H1 (cell line): ENCODE data around the gene CACFD1. TPM values are rescaled to one million over a fixed set of nuclear protein-coding genes. Genes with fewer than 3 reads are reported as not detected.

Experiments
- CTCF ChIA-PET: fragments of 300-600 bp; sonication (Branson Sonifier 250); formaldehyde crosslinking; loops from one replicate; lab custom pipeline; 2021; ENCODE audit not compliant: partially characterized antibody; lab: Charles Lee
- POLR2A ChIA-PET: fragments of 300-600 bp; sonication (Branson Sonifier 250); formaldehyde crosslinking; loops from one replicate; lab custom pipeline; 2021; ENCODE audit warnings: inconsistent platforms; ENCODE audit not compliant: partially characterized antibody; lab: Charles Lee
- DNase-seq, 2 experiments: peaks; one replicate each; pipeline versions ENCODE4 v3.0.0 to v3.0.0-alpha.2; 2010 to 2022; ENCODE audit warnings: low spot score in 2 of 2, low read depth in 1 of 2, mixed read lengths in 1 of 2
- FAIRE-seq: peaks from 2 replicates; lab custom pipeline; 2011; peaks lifted over from hg19 to GRCh38; lab: Jason Lieb, UNC
- H2AFZ ChIP-seq: 2 replicates; pipeline ENCODE4 v1.8.1; 2012; ENCODE audit warnings: low read length, inconsistent platforms
- H2AK5ac ChIP-seq: 2 replicates; pipeline ENCODE4 v1.6.1; 2013; ENCODE audit warnings: low read depth, low read length
- H2BK120ac ChIP-seq: replicated peaks from 2 replicates; pipeline ENCODE3; 2013; ENCODE audit warnings: low read depth, low read length, inconsistent platforms
- H2BK12ac ChIP-seq: 2 replicates; pipeline ENCODE4 v1.6.1; 2013; ENCODE audit warnings: low read depth, low read length
- H2BK15ac ChIP-seq: 2 replicates; pipeline ENCODE4 v1.6.1; 2013; ENCODE audit warnings: low read length
- H2BK20ac ChIP-seq: 2 replicates; pipeline ENCODE4 v1.6.1; 2013; ENCODE audit warnings: low read length
- H2BK5ac ChIP-seq: 2 replicates; pipeline ENCODE4 v1.6.1; 2013; ENCODE audit warnings: low read depth, low read length
- H3K14ac ChIP-seq: 2 replicates; pipeline ENCODE4 v1.6.1; 2013; ENCODE audit warnings: inconsistent platforms; ENCODE audit not compliant: insufficient read length
- H3K18ac ChIP-seq: 2 replicates; pipeline ENCODE4 v1.6.1; 2013; ENCODE audit warnings: low read length; ENCODE audit errors: extremely low read depth
- H3K23ac ChIP-seq: 2 replicates; pipeline ENCODE4 v1.6.1; 2013; ENCODE audit warnings: inconsistent platforms; ENCODE audit not compliant: insufficient read length
- H3K23me2 ChIP-seq: 2 replicates; pipeline ENCODE4 v1.6.1; 2013; ENCODE audit warnings: low read depth, low read length
- H3K27ac ChIP-seq: 2 replicates; pipeline ENCODE4 v1.6.1; 2011; ENCODE audit warnings: low read depth, low read length, inconsistent platforms
- H3K27me3 ChIP-seq, 4 experiments: replicated peaks in 1 of 4; 1 replicate in 1 of 4; 2 replicates in 3 of 4; pipeline versions ENCODE4 v1.6.1 to v1.8.1; 2011 to 2013; ENCODE audit warnings: low read length in 3 of 4, mild to moderate bottlenecking in 3 of 4, inconsistent platforms in 2 of 4, mixed read lengths in 2 of 4, moderate library complexity in 1 of 4; ENCODE audit not compliant: control insufficient read depth in 3 of 4, insufficient read depth in 3 of 4; ENCODE audit errors: extremely low read depth in 1 of 4
- H3K36me3 ChIP-seq, 4 experiments: 2 replicates each; pipeline versions ENCODE4 v1.6.1 to v1.8.1; 2011 to 2013; ENCODE audit warnings: mild to moderate bottlenecking in 4 of 4, low read length in 3 of 4, moderate library complexity in 2 of 4, control low read depth in 1 of 4, inconsistent platforms in 1 of 4; ENCODE audit not compliant: insufficient read depth in 4 of 4, control insufficient read depth in 2 of 4
- H3K4ac ChIP-seq: replicated peaks from 2 replicates; pipeline ENCODE3; 2013; ENCODE audit warnings: low read length, low read depth, mixed read lengths, inconsistent platforms; ENCODE audit not compliant: insufficient read length
- H3K4me1 ChIP-seq, 4 experiments: replicated peaks in 1 of 4; 1 replicate in 1 of 4; 2 replicates in 3 of 4; pipeline versions ENCODE4 v1.6.1 to v1.8.1; 2011 to 2013; ENCODE audit warnings: low read length in 3 of 4, inconsistent platforms in 2 of 4, mixed read lengths in 1 of 4; ENCODE audit not compliant: insufficient read depth in 4 of 4, control insufficient read depth in 3 of 4
- H3K4me2 ChIP-seq, 2 experiments: 2 replicates each; pipeline versions ENCODE4 v1.6.1 to v1.8.1; 2011 to 2013; ENCODE audit warnings: low read depth in 2 of 2, low read length in 2 of 2, control low read depth in 1 of 2, inconsistent platforms in 1 of 2, mild to moderate bottlenecking in 1 of 2; ENCODE audit not compliant: insufficient read depth in 1 of 2
- H3K4me3 ChIP-seq, 4 experiments: fragments of 200-600, 300-600 bp in 1 of 4; sonication (generic), shearing (Covaris generic), sonication (Bioruptor Twin) in 1 of 4; 2 replicates each; pipeline versions ENCODE4 v1.5.1 to v1.8.1; 2011 to 2016; ENCODE audit warnings: low read length in 4 of 4, low read depth in 3 of 4, control low read depth in 2 of 4, inconsistent platforms in 2 of 4, mild to moderate bottlenecking in 2 of 4, mixed read lengths in 1 of 4, moderate library complexity in 1 of 4; ENCODE audit not compliant: insufficient read depth in 2 of 4; ENCODE audit errors: extremely low read depth in 1 of 4
- H3K56ac ChIP-seq: replicated peaks from 2 replicates; pipeline ENCODE3; 2013; ENCODE audit warnings: low read depth, mild to moderate bottlenecking, mixed read lengths, low read length, inconsistent platforms; ENCODE audit not compliant: insufficient read length
- H3K79me1 ChIP-seq: 2 replicates; pipeline ENCODE4 v1.6.1; 2013; ENCODE audit warnings: low read depth, low read length, control low read depth
- H3K79me2 ChIP-seq, 2 experiments: 2 replicates each; pipeline versions ENCODE4 v1.6.1 to v1.8.1; 2012 to 2013; ENCODE audit warnings: low read length in 2 of 2, mild to moderate bottlenecking in 2 of 2, inconsistent platforms in 1 of 2; ENCODE audit not compliant: insufficient read depth in 2 of 2, control insufficient read depth in 1 of 2
- H3K9ac ChIP-seq, 4 experiments: replicated peaks in 1 of 4; 1 replicate in 1 of 4; 2 replicates in 3 of 4; pipeline versions ENCODE4 v1.6.1 to v1.8.1; 2011 to 2013; ENCODE audit warnings: low read depth in 3 of 4, low read length in 3 of 4, control low read depth in 2 of 4, mild to moderate bottlenecking in 2 of 4, moderate library complexity in 2 of 4, inconsistent platforms in 1 of 4; ENCODE audit errors: extremely low read depth in 1 of 4
- H3K9me3 ChIP-seq, 2 experiments: 2 replicates each; pipeline versions ENCODE4 v1.6.1 to v1.8.1; 2012 to 2013; ENCODE audit warnings: mild to moderate bottlenecking in 2 of 2, moderate library complexity in 2 of 2, control low read depth in 1 of 2, inconsistent platforms in 1 of 2, low read depth in 1 of 2, low read length in 1 of 2, mixed read lengths in 1 of 2; ENCODE audit not compliant: insufficient read depth in 2 of 2
- H4K20me1 ChIP-seq, 2 experiments: replicated peaks in 1 of 2; 2 replicates each; pipeline versions ENCODE3 to v1.8.1; 2011 to 2013; ENCODE audit warnings: inconsistent platforms in 2 of 2, low read length in 2 of 2, mild to moderate bottlenecking in 1 of 2; ENCODE audit not compliant: insufficient read depth in 2 of 2, control insufficient read depth in 1 of 2
- H4K5ac ChIP-seq: 2 replicates; pipeline ENCODE4 v1.6.1; 2013; ENCODE audit warnings: low read length, low read depth, mixed read lengths, inconsistent platforms; ENCODE audit not compliant: insufficient read length
- H4K8ac ChIP-seq: 2 replicates; pipeline ENCODE4 v1.8.0; 2013; ENCODE audit warnings: mild to moderate bottlenecking, moderate library complexity, low read length, inconsistent platforms; ENCODE audit not compliant: insufficient read depth; ENCODE audit errors: extremely low read depth
- H4K91ac ChIP-seq: replicated peaks from 2 replicates; pipeline ENCODE3; 2013; ENCODE audit warnings: low read length, mixed read lengths, inconsistent platforms; ENCODE audit not compliant: insufficient read length
- CHD2 ChIP-seq: IDR thresholded peaks from 2 replicates; pipeline ENCODE4 v1.6.1; 2012; ENCODE audit warnings: low read length, improper control_type of control experiment
- EP300 ChIP-seq, 2 experiments: IDR thresholded peaks; 1 replicate in 1 of 2; 2 replicates in 1 of 2; pipeline ENCODE4 v1.6.1; 2011 to 2012; ENCODE audit warnings: low read depth in 2 of 2, low read length in 2 of 2, mild to moderate bottlenecking in 2 of 2, borderline replicate concordance in 1 of 2, inconsistent platforms in 1 of 2, moderate library complexity in 1 of 2
- EZH2 ChIP-seq: fragments of 200-600 bp; sonication (generic); IDR thresholded peaks from 2 replicates; pipeline ENCODE4 v1.7.1; 2012; ENCODE audit warnings: low read depth, mild to moderate bottlenecking, moderate library complexity, low read length, inconsistent platforms; ENCODE audit not compliant: severe bottlenecking
- HDAC2 ChIP-seq, 2 experiments: fragments of 300-600 bp in 1 of 2; sonication (generic) in 1 of 2; IDR thresholded peaks; 2 replicates each; pipeline ENCODE4 v1.6.1; 2011 to 2012; ENCODE audit warnings: low read depth in 2 of 2, low read length in 2 of 2, mild to moderate bottlenecking in 2 of 2, moderate library complexity in 2 of 2, borderline replicate concordance in 1 of 2, inconsistent platforms in 1 of 2
- KDM5A ChIP-seq: fragments of 200-600 bp; IDR thresholded peaks from 2 replicates; pipeline ENCODE4 v1.7.1; 2012; ENCODE audit warnings: mild to moderate bottlenecking, low read length, inconsistent platforms, mixed read lengths
- NANOG ChIP-seq: IDR thresholded peaks from 2 replicates; pipeline ENCODE4 v1.6.1; 2011; ENCODE audit warnings: low read length, low read depth, mild to moderate bottlenecking, inconsistent platforms; ENCODE audit not compliant: insufficient read depth, poor library complexity, severe bottlenecking
- POLR2A ChIP-seq, 2 experiments: IDR thresholded peaks; 1 replicate in 1 of 2; 2 replicates in 1 of 2; pipeline ENCODE4 v1.6.1; 2011; ENCODE audit warnings: low read depth in 2 of 2, low read length in 2 of 2, mild to moderate bottlenecking in 2 of 2; ENCODE audit errors: control extremely low read depth in 1 of 2
- SP4 ChIP-seq: IDR thresholded peaks from 2 replicates; pipeline ENCODE4 v1.6.1; 2012; ENCODE audit warnings: low read length, inconsistent platforms
- SRF ChIP-seq: IDR thresholded peaks from 2 replicates; pipeline ENCODE4 v1.6.1; 2011; ENCODE audit warnings: mild to moderate bottlenecking, low read depth, low read length, moderate library complexity
- SUZ12 ChIP-seq: fragments of 200-600 bp; sonication (generic); IDR thresholded peaks from 2 replicates; pipeline ENCODE4 v1.6.1; 2012; ENCODE audit warnings: mild to moderate bottlenecking, inconsistent platforms, low read length, moderate library complexity, mixed read lengths
- WGBS, 2 experiments: shearing (Covaris generic) in 1 of 2; methylation state at CpG; one replicate each; pipeline versions ENCODE4 v1.1.6 to v1.1.7; 2013 to 2015; ENCODE audit warnings: low lambda C conversion rate in 2 of 2, mixed read lengths in 2 of 2, inconsistent platforms in 1 of 2, low coverage in 1 of 2, missing lambda C conversion rate in 1 of 2; ENCODE audit not compliant: insufficient replicate concordance in 2 of 2, insufficient coverage in 1 of 2, insufficient read length in 1 of 2; ENCODE audit errors: extremely low coverage in 1 of 2, missing lambda C conversion rate in 1 of 2; 5-methylcytosine and 5-hydroxymethylcytosine counted together
- polyA plus RNA-seq, 7 experiments: library from polyadenylated mRNA; depleted of rRNA in 3 of 7; stranded (reverse) in 5 of 7; unstranded in 2 of 7; fragments of >200 nt in 5 of 7; fragments of 200-250 nt in 2 of 7; gene quantifications; 1 replicate in 5 of 7; 2 replicates in 1 of 7; 4 replicates in 1 of 7; pipeline versions ENCODE4 v1.2.1 to v1.2.3, GENCODE V29; 2011 to 2013; ENCODE audit warnings: missing spikeins in 2 of 7, mixed read lengths in 2 of 7
- total RNA-seq: library from RNA; stranded (reverse); fragmentation: NEBNext Ultra II Directional; extraction: Animal tissue kit (Norgen Biotek cat#: 25700); gene quantifications from 2 replicates; pipeline ENCODE4 v1.2.1, GENCODE V29; 2021

The CACFD1 gene
- total and polyA plus RNA-seq, 2 of the 8 experiments (the other 6 are each of a cell fraction or from before 2014, with no cell fraction given) = 13.4 to 15.5 TPM

DNA sequence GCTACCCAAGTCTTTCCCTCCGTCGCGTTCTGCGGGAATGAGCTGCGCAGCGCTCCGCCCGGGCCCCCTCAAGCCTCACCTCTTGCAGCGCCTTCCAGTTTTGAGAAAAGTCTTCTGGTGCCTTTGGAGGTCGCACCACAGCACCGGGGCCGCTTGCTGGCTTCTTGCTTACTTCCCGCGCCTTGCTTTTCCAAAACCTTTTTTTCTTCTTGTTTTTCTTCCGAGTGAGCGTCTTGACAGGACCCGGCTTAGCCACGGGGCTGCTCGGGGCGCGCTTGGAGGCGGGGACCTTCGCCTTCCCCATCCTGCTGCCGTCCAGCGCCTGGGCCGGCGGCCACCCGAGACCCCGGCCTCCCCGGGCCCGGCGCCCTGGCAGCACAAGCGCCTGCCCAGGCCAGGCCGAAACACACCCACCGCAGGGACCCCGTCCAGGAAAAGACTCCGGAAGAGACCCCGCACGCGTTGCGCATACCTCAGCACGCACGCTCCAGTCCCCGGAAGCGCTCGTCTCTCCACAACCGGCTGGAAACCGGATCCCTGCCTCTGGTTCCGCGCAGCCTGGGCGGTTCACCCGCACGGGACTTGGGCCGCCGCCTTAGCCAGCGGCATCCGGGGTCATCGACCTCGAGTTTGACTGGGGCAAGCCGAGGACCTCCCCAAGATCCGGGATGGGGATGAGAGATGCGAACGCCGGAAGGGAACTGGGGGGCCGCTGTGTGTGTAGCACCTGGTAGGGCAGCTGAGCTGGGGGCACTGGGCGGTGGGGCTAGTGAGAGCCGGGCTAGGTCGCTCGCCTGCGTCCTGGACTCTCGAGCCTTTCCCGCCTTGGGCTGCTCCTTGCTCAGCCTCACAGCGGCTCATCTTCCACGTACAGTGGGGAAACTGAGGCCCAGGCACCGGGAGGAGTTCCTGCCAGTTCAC lies 42.0 kb upstream of the CACFD1 start, which contains the start of gene REXO4:
Gene REXO4 (minus strand): TSS at position 470 of the 921 bp plus-strand sequence. CDS start 166 bp downstream, at position 304.
- peak within 1 kb of the TSS; percentile 73 for H4K91ac ChIP-seq
- H2AK5ac ChIP-seq = no peak within 1 kb of the TSS
- no peaks in the 10 kb centered on the region for H3K9me3 ChIP-seq
- H3K4me1 ChIP-seq = peaks cover 0 to 20% (median 5%) of the 10 kb centered on the region in 4 experiments; a peak in 4 of 7 replicates
- H3K18ac ChIP-seq = peak within 1 kb of the TSS; percentile 98
- peak within 1 kb of the TSS; percentile 92 for H3K27ac ChIP-seq
- peaks cover 4% of the 10 kb centered on the region for H3K23me2 ChIP-seq
- H4K5ac ChIP-seq = peak within 1 kb of the TSS; percentile 89
- peak within 1 kb of the TSS; percentile 68 to 76 for H3K4me2 ChIP-seq
- H2BK20ac ChIP-seq = no peak within 1 kb of the TSS
- H4K8ac ChIP-seq = peak within 1 kb of the TSS; percentile 99
- no peak within 1 kb of the TSS for H3K4ac ChIP-seq
- H3K4me3 ChIP-seq = peak within 1 kb of the TSS; percentile 83 to 96 (median 92)
- H3K36me3 ChIP-seq = peaks cover 2 to 29% (median 14%) of the 10 kb centered on the region in 4 experiments
- FAIRE-seq (no peak), DNase-seq (peak; percentile 86 to 95)
- H2AFZ ChIP-seq = no peak within 1 kb of the TSS
- H4K20me1 ChIP-seq = peaks cover 0 to 13% of the 10 kb centered on the region in 2 experiments
- H2BK120ac ChIP-seq = no peak within 1 kb of the TSS
- H2BK5ac ChIP-seq = peak within 1 kb of the TSS; percentile 86
- H3K14ac ChIP-seq = no peak within 1 kb of the TSS
- H2BK15ac ChIP-seq = no peak within 1 kb of the TSS
- H3K23ac ChIP-seq = no peak within 1 kb of the TSS
- CTCF ChIA-PET = interaction anchor here (0.6 to 2.3 kb wide), 10 partner anchors 10 to 632 kb away, joined by 3 to 12 read pairs (median 5); no protein-coding TSS in a partner anchor
- peak within 1 kb of the TSS; percentile 85 for H3K56ac ChIP-seq
- POLR2A ChIA-PET = interaction anchor here (0.6 to 5.2 kb wide), 18 partner anchors 8 to 71 kb away, joined by 3 to 31 read pairs (median 4); partner anchors contain the start of genes CACFD1, MED22, RPL7A and SLC2A6
- 3% methylated on average over 48 of the region's 75 CpGs; no CpG with 5 or more reads in 1 of the 2 experiments for WGBS, 2 experiments
- peak within 1 kb of the TSS; percentile 65 to 89 (median 70) for H3K9ac ChIP-seq
- H3K27me3 ChIP-seq = no peaks in the 10 kb centered on the region; a peak in 1 of 7 replicates
- H3K79me2 ChIP-seq = peaks cover 0 to 38% of the 10 kb centered on the region in 2 experiments; a peak in 2 of 4 replicates
- H3K79me1 ChIP-seq = peaks cover 21% of the 10 kb centered on the region
- no peak within 1 kb of the TSS for H2BK12ac ChIP-seq
- TF ChIP-seq NANOG (no peak), HDAC2 (IDR thresholded peaks at IDR 0.05; ENCODE audit: borderline replicate concordance in 1 of 2, low read depth in 2 of 2, low read length in 2 of 2) (peak in 1 of 2 experiments; percentile 92; a peak in 2 of 4 replicates), CHD2 (peak; percentile 57; the same call in 1 of the 2 replicates), EZH2 (no peak), SRF (peak; percentile 43; the same call in 1 of the 2 replicates), POLR2A (IDR thresholded peaks at IDR 0.05; ENCODE audit: control extremely low read depth in 1 of 2, low read depth in 2 of 2, low read length in 2 of 2) (peak in 1 of 2 experiments; percentile 58; a peak in 2 of 3 replicates), SUZ12 (no peak), KDM5A (peak; percentile 65), EP300 (IDR thresholded peaks at IDR 0.05; ENCODE audit: borderline replicate concordance in 1 of 2, low read depth in 2 of 2, low read length in 2 of 2) (no peak), SP4 (peak; percentile 79; the same call in 1 of the 2 replicates)
